Activated naive CD8-positive, alpha-beta T cell treated with anti-CD3 and anti-CD28 coated beads, Interleukin-2, amount 50 U/mL, for 24 hours (primary cell): Measurements from ENCODE around the gene KIAA1217.

Source experiments
- ATAC-seq: fragments of 150-1000 bp; cut with Tn5 transposase; one replicate; pipeline ENCODE4 v1.10.0; 2021
- DNase-seq: peaks from one replicate; pipeline ENCODE4 v3.0.0; 2021
- H3K27ac Mint-ChIP-seq: one replicate; pipeline ENCODE4 v1.8.0; 2021; ENCODE audit warnings: mild to moderate bottlenecking, mixed read lengths
- H3K27me3 Mint-ChIP-seq: one replicate; pipeline ENCODE4 v1.8.0; 2021; ENCODE audit warnings: mixed read lengths
- H3K36me3 Mint-ChIP-seq: one replicate; pipeline ENCODE4 v1.8.0; 2021; ENCODE audit warnings: low read depth, mixed read lengths
- H3K4me1 Mint-ChIP-seq: one replicate; pipeline ENCODE4 v1.8.0; 2021; ENCODE audit warnings: mixed read lengths
- H3K4me3 Mint-ChIP-seq: one replicate; pipeline ENCODE4 v1.8.0; 2021; ENCODE audit warnings: mild to moderate bottlenecking, moderate library complexity, mixed read lengths
- H3K9me3 Mint-ChIP-seq: one replicate; pipeline ENCODE4 v1.8.0; 2021; ENCODE audit warnings: mixed read lengths

KIAA1217 gene

DNA sequence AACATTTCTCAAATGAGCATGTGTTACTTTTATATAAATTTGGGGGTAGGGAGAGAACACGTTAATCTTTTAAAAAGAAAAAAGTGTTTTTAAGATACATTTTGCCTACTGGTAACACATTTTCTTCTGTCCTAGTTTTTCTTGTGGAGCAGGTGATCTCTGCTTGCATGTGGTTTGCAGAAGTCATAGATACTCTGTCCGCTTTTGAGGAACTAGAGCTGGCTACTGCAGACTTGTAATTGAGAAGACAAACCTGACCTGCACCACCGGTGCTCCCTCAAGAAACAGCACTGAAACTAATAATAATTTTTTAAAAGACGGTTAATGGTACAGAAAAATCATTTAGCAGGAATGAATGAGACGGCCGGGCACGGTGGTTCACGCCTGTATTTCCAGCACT is 243.1 kb downstream of the KIAA1217 start:
- Mint-ChIP-seq H3K4me1 (peaks cover 7% of the 10 kb centered on the region), H3K4me3 (no peak overlapping the region), H3K36me3 (no peaks in the 10 kb centered on the region), H3K27me3 (peaks cover 42% of the 10 kb centered on the region), H3K27ac (no peak overlapping the region), H3K9me3 (no peaks in the 10 kb centered on the region)
- DNase-seq (no peak), ATAC-seq (no peak)

DNA sequence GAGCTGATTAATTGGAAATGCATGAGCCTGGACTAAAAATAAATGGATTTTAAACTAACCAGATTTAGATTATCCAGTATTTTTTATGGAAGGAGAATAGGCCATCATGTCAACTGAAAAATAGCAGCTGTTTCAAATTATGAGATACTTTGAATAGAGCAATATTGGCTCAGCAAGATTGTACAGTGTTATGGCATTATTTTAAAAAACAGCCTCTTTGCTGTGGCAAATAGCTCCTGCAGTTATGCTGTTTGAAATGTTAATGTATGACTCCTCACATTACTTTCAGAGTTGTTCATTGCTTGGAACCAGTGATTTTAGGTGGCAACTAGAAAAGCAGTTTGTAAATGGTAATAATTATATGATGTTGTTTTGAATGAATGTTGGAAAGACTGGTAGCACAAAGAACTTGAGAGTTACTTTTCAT is 244.5 kb downstream of the KIAA1217 start:
- Mint-ChIP-seq H3K9me3 (no peaks in the 10 kb centered on the region), H3K27me3 (peaks cover 44% of the 10 kb centered on the region), H3K4me3 (no peak overlapping the region), H3K36me3 (no peaks in the 10 kb centered on the region), H3K27ac (no peak overlapping the region), H3K4me1 (peaks cover 7% of the 10 kb centered on the region)
- no peak for DNase-seq
- ATAC-seq = no peak

DNA sequence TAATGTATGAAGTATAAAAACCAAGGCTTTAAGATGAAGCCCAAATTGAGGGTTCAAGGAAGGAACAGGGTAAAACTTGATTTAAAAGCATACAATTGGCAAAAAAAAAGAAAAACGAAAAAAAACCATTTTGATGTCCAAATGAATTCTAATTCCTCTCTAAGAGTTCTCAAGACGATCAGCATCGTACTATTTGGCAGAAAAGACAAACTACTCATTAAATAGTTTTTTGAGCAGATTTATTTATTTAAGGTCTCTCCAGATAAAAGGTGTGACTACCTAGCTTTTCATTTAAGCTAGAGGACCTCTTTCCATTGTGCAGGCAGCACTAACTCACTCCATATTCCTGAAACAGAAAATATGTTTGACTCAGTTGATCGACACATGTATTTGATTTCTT is 245.0 kb downstream of the KIAA1217 start:
- Mint-ChIP-seq H3K4me3 (no peak overlapping the region), H3K36me3 (no peaks in the 10 kb centered on the region), H3K9me3 (no peaks in the 10 kb centered on the region), H3K27me3 (peaks cover 46% of the 10 kb centered on the region), H3K4me1 (peaks cover 7% of the 10 kb centered on the region), H3K27ac (no peak overlapping the region)
- DNase-seq = no peak
- ATAC-seq = no peak

DNA sequence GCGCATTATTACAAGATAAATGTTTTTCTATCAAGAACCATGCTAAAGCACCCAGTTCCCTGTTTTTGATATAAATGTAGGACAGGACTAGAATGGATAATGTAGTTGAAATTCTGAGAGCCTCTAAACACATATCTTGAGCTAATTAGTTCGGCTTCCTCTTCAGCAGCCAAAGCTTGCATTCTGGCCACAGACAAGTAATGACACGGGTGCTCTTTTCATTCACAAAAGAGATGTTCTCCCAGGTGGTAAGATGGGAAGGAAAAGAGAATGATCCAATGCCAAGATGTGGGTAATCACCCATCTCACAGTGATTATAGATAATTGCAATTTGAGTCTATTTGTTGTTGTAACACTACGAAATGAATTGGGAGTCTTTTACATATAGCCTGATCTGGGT is 246.5 kb downstream of the KIAA1217 start:
- Mint-ChIP-seq H3K27me3 (peaks cover 45% of the 10 kb centered on the region), H3K4me1 (peaks cover 5% of the 10 kb centered on the region), H3K4me3 (no peak overlapping the region), H3K9me3 (no peaks in the 10 kb centered on the region), H3K27ac (no peak overlapping the region), H3K36me3 (no peaks in the 10 kb centered on the region)
- ATAC-seq (no peak), DNase-seq (no peak)

DNA sequence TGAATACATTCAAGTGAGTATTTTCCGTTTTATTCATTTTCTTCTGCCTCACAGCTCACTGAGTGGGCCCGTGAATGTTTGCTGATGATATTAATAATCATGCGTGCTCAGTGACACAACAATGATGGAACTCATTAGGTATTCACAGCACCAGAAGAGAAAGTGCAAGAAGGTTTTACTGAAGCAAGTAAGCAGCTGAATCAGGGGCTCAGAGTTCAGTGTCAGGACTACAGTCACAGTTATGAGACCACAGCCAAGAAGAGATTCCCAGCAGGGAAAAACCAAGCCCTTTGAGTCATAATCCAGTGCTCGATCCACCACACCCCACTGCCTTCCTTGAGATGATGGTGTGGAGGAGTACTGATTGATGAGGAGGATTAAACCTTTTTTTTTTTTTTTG is 247.4 kb downstream of the KIAA1217 start:
- no peak overlapping the region for H3K27ac Mint-ChIP-seq
- H3K9me3 Mint-ChIP-seq = no peaks in the 10 kb centered on the region
- no peak for DNase-seq
- H3K4me3 Mint-ChIP-seq = no peak overlapping the region
- no peak for ATAC-seq
- peaks cover 5% of the 10 kb centered on the region for H3K4me1 Mint-ChIP-seq
- no peaks in the 10 kb centered on the region for H3K36me3 Mint-ChIP-seq
- H3K27me3 Mint-ChIP-seq = peaks cover 44% of the 10 kb centered on the region

DNA sequence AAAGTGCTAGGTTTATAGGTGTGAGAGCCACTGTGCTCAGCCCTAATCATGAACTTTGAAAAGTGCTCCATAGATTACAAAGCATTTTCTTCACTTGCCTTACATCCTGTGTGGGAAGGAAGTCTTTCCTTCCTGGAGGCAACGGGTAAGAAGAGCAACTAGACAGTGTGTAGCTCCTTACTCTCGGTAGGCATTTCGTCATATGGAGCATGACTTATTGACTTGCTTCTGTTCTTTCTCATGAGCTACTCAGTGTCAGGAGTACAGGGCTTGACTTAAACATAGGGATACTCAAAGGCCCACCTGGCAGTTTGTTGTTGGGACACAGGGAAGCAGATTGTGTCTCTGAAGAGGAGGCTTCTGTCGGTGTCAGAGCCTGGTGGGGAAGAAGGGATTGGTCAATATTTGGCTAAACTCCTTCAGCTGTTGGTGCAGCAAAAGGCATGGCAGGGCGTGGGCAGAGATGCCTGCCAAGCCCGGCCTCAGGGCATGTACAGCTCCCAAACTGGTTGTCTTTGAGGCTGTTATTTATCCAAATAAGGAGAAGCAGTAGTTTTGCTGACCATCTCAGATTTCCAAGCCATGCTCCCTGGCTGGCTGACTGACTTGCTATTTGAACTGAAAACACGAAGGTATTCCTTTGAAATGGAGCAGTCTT is 248.9 kb downstream of the KIAA1217 start:
- no peak for ATAC-seq
- Mint-ChIP-seq H3K27me3 (peaks cover 36% of the 10 kb centered on the region), H3K36me3 (no peaks in the 10 kb centered on the region), H3K4me1 (peaks cover 4% of the 10 kb centered on the region), H3K27ac (no peak overlapping the region), H3K9me3 (no peaks in the 10 kb centered on the region), H3K4me3 (no peak overlapping the region)
- DNase-seq = no peak

DNA sequence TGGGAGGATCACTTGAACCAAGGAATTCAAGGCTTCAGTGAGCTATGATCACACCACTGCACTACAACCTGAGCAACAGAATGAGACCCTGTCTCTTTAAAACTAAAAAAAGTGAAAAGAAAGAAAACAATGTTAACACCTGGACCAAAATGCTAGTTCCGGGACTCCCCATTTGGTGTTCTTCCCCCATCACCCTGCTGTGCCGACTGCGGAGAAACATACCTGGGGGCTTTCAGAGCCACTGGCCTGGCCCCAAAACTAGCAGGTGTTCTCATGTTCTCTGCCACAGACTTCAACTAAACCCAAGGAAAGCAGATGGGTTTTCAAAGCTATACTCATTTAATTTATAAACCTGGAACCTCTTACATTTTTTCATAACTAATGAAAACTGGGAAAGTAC is 250.9 kb downstream of the KIAA1217 start:
- Mint-ChIP-seq H3K27me3 (peaks cover 31% of the 10 kb centered on the region), H3K4me3 (no peak overlapping the region)
- ATAC-seq = no peak

DNA sequence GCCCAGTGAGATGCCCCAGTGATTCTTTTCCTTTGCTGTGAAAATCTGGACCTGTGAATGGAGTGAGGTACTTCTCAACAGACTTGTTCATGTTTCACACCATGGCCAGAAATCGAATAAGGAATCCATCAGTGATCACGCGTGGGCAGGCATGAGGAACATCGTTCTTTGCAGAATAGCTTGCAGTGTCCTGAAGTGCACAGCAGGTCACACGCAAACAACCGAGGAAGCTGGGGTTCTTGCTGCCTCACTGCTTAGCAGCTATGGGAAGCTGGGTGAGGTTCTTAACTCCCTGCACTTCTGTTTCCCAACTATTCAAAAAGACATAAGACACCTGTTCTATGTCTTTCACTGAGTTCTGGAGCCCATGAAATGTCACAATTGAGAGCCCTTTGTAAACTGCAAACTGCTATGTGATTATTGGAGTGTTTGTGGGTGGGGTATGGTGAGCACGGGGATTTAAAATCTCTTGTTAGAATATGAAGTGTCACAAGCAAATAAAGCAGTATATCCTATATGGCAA is 253.4 kb downstream of the KIAA1217 start:
- Mint-ChIP-seq H3K9me3 (no peaks in the 10 kb centered on the region), H3K27ac (no peak overlapping the region), H3K36me3 (peaks cover 1% of the 10 kb centered on the region), H3K4me1 (peaks cover 42% of the 10 kb centered on the region), H3K27me3 (peaks cover 24% of the 10 kb centered on the region), H3K4me3 (no peak overlapping the region)
- DNase-seq (no peak), ATAC-seq (no peak)

More for the DNA sequence above, 250.9 kb downstream of the KIAA1217 start:
- H3K27ac Mint-ChIP-seq = no peak overlapping the region
- H3K36me3 Mint-ChIP-seq = no peaks in the 10 kb centered on the region
- peaks cover 20% of the 10 kb centered on the region for H3K4me1 Mint-ChIP-seq
- DNase-seq = no peak
- H3K9me3 Mint-ChIP-seq = no peaks in the 10 kb centered on the region

DNA sequence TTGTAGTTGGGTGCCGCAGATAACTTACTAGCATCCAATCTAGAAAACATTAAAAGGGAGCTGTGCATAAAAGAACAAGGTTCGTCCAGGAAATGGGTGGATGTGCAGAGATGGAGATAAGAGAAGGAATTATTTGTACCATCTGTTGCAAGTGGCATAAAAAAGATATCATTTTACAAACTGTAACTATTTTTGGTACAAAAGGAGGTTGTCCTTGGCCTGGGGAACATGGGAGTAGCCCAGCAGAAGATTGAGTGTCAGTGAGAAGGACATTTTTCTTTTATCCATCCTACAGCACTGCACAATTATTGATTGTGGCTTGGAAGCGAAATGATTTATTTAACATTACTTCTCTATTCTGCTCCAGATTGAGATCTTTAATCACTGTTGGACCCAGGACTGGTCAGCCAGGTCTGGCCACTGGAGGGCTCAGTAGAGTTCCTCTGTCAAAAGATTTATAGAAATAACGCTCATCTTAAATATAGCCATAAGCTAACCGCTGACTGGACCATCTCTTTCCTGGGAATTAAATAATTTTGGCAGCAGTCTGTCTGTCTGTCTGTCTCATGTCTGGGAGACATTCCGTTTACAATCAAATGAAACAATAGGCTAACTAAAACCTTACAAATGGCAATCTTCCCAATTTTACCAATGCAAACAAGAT is 254.1 kb downstream of the KIAA1217 start:
- H3K9me3 Mint-ChIP-seq = no peaks in the 10 kb centered on the region
- peaks cover 22% of the 10 kb centered on the region for H3K27me3 Mint-ChIP-seq
- H3K36me3 Mint-ChIP-seq = peaks cover 1% of the 10 kb centered on the region
- no peak for ATAC-seq
- no peak for DNase-seq
- H3K4me3 Mint-ChIP-seq = no peak overlapping the region
- peaks cover 44% of the 10 kb centered on the region for H3K4me1 Mint-ChIP-seq
- H3K27ac Mint-ChIP-seq = no peak overlapping the region

DNA sequence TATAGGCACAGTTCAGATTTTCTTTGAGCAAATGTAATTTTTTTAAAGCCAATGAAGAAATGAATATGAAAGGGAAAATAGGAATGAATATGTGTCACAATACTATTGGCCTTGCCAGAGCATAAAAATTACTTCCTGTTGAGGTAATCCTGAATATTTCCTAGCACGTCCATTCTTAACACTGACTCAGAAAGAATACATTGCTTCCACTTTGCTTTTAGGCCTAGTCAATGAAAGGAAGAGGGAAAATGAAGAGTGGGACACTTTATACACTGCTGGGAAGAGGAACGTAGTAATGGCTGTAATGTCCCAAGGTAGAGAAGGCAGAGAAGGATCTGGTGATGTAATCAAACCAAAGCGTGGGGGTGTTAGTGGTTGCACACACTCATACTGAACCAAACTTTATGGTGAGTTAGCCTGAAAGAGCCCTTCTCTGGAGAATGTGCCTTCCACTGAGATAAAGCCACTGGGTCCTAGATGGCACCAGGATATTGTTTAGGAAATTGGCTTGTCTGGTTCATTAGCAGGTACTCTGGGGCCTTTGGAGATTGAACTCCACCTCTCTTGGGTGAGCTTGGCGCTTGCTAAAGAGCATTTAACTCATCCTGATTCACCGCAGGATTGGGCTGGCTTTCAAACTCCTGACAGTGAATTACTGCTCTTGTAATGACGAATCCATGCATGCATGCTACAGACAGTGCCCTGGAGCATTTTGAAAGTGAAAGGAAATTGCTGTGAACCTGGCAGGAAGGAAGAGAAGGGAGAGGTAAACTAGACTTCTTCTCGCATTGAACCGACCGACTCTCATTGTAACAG is 254.9 kb downstream of the KIAA1217 start:
- peak; percentile 52 for ATAC-seq
- peak overlapping the region; percentile 64 for H3K27ac Mint-ChIP-seq
- DNase-seq = peak; percentile 30
- H3K9me3 Mint-ChIP-seq = no peaks in the 10 kb centered on the region
- H3K27me3 Mint-ChIP-seq = peaks cover 19% of the 10 kb centered on the region
- peak overlapping the region; percentile 10 for H3K4me3 Mint-ChIP-seq
- H3K36me3 Mint-ChIP-seq = peaks cover 1% of the 10 kb centered on the region
- H3K4me1 Mint-ChIP-seq = peaks cover 44% of the 10 kb centered on the region

DNA sequence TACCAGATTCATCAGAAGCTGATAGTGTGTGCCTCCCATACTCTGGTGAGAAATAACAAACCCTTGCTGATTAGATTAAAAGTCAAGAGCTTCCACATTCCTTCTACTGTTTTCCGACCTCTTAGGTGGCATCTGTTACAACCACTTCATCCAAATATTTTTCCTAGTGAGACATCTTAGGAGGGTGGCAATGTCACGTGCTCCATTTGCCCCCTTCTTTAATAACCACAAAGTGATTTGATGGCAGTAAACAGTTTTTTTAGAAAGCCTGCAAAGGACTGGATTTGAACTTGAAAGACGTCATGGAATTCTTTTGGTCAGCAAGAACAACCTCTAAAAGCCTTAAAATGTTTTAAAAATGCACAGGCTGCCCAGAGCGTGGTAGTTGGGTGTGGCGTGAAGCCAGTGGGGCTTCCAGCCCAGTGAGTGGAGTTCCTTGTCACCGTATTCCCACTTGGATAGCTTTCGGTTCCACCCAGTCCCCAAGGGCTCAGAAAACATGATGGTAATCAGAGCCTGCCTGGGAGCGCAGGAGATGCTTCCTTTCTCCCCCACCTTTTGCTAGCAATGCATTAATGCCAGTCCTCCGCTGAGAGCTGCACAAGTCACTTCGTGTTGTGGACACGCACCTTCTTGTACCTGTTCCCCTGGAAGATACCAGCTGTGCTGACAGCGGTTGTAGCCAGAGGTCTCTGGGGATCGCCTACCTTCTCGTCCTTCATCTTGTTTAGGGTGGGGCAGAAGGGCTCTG is 256.4 kb downstream of the KIAA1217 start:
- Mint-ChIP-seq H3K4me3 (no peak overlapping the region), H3K4me1 (peaks cover 44% of the 10 kb centered on the region), H3K27me3 (peaks cover 21% of the 10 kb centered on the region), H3K9me3 (no peaks in the 10 kb centered on the region), H3K27ac (no peak overlapping the region), H3K36me3 (peaks cover 1% of the 10 kb centered on the region)
- ATAC-seq (no peak), DNase-seq (no peak)

DNA sequence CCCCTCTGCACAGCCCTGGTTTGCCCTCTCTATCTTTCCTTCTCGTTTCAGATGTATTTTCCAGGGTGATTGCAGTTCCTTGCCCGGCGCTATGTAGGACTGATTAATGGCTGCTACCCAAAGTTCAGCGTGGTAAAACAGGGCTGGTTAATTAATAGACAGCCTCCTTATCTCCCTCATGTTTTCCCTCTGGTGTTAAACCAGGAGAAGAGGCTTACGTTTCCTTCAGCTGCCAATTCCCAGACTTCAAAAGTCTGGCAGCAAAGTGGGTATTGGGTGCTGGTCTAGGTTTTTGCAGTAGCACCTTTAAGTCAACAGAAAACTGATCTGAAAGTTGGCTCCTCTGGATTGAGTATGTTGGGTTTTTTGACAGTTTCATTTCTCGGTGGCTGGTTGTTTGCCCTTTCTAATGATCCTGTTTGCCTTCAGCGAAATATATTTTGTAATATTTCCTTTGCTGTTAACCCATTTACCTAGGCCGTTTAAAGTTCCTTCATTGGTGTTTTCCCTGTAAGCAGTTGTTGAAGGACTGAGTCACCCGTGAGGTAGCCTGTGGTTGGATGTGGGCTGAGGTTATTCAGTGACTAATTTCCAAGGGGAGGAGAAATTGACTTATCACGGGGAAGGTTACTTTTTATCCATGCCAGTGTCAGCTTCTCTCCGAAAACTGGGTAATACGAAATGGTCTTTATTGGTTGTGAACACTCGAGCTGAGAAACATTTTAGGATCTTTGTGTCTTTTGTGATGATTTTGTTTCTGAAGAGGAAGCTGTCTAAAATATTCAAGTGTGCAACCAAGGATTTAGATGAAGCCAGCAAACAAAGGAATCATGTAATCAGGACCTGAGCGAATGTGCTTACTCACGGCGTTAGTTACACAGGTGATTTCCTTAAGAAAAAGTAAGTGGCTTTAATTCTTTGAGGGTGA is 257.2 kb downstream of the KIAA1217 start:
- peaks cover 16% of the 10 kb centered on the region for H3K27me3 Mint-ChIP-seq
- no peaks in the 10 kb centered on the region for H3K9me3 Mint-ChIP-seq
- ATAC-seq (peak; percentile 91), DNase-seq (peak; percentile 61)
- peaks cover 44% of the 10 kb centered on the region for H3K4me1 Mint-ChIP-seq
- H3K36me3 Mint-ChIP-seq = peaks cover 1% of the 10 kb centered on the region
- peak overlapping the region; percentile 84 for H3K27ac Mint-ChIP-seq
- peak overlapping the region; percentile 51 for H3K4me3 Mint-ChIP-seq

DNA sequence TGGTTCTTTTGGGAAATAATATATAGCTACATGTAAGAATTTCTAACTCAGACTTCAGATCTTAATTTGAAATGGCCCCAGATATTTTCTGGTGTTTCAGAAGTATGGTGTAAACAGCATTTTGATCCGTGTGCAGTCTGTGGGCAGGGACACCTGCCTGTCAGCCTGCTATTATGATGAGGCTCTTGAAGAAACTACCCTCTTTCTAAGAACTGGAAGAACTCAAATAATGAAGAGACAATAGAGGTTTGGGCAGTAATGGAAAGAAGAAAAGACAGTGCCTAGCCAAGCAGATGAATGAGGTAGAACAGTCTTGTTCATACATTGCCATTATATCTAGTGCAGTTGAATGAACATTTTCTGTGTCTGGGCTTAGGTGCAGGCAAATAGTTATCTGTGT is 258.2 kb downstream of the KIAA1217 start:
- no peak for DNase-seq
- Mint-ChIP-seq H3K4me1 (peaks cover 44% of the 10 kb centered on the region), H3K27ac (no peak overlapping the region), H3K4me3 (no peak overlapping the region), H3K9me3 (no peaks in the 10 kb centered on the region), H3K27me3 (peaks cover 14% of the 10 kb centered on the region), H3K36me3 (peaks cover 1% of the 10 kb centered on the region)
- ATAC-seq = no peak
